GM19468 (cell line): ENCODE measurements around the gene DNAH2.
"Not testable (repeated sequence)": the region's sequence is repeated elsewhere in the genome, so short reads cannot be mapped to it uniquely, and the experiment has no call there.

Source experiments
- ATAC-seq: cut with Tn5 transposase; IDR thresholded peaks from one replicate; pipeline ENCODE4 v1.9.1; 2021; ENCODE audit warnings: mild to moderate bottlenecking, moderate library complexity, moderate number of reproducible peaks; ENCODE audit not compliant: unreplicated experiment; ENCODE audit errors: extremely low read depth

DNAH2 gene

GRCh38 chr17:7767004-7767403, 49.5 kb downstream of the DNAH2 start:
- ATAC-seq: no peak

GRCh38 chr17:7767405-7768021, 50.0 kb downstream of the DNAH2 start:
- ATAC-seq: no peak

GRCh38 chr17:7769854-7770253, 52.3 kb downstream of the DNAH2 start:
- no peak for ATAC-seq

- ATAC-seq: no peak
Observed at GRCh38 chr17:7774055-7774521, 56.5 kb downstream of the DNAH2 start.

GRCh38 chr17:7775051-7775450, 57.5 kb downstream of the DNAH2 start:
- no peak for ATAC-seq

- no peak for ATAC-seq
Observed at GRCh38 chr17:7777017-7777416, 59.5 kb downstream of the DNAH2 start.

- ATAC-seq: no peak
Observed at GRCh38 chr17:7780736-7781135, 63.2 kb downstream of the DNAH2 start.

- ATAC-seq: no peak
Observed at GRCh38 chr17:7781429-7781828, 63.9 kb downstream of the DNAH2 start.

- no peak for ATAC-seq
Observed at GRCh38 chr17:7782240-7782639, 64.7 kb downstream of the DNAH2 start.

GRCh38 chr17:7786866-7787265, 69.3 kb downstream of the DNAH2 start:
- no peak for ATAC-seq

- ATAC-seq: no peak
Observed at GRCh38 chr17:7789131-7789530, 71.6 kb downstream of the DNAH2 start.

- no peak for ATAC-seq
Observed at GRCh38 chr17:7790150-7790549, 72.6 kb downstream of the DNAH2 start.

GRCh38 chr17:7792611-7793010, 75.1 kb downstream of the DNAH2 start:
- ATAC-seq: no peak

- no peak for ATAC-seq
Observed at GRCh38 chr17:7794075-7794663, 76.6 kb downstream of the DNAH2 start.

- ATAC-seq: no peak
Observed at GRCh38 chr17:7797976-7798375, 80.4 kb downstream of the DNAH2 start.

- no peak for ATAC-seq
Observed at GRCh38 chr17:7798839-7799238, 81.3 kb downstream of the DNAH2 start.

GRCh38 chr17:7803981-7804380, 86.4 kb downstream of the DNAH2 start:
- ATAC-seq: no peak

GRCh38 chr17:7806587-7806986, 89.0 kb downstream of the DNAH2 start:
- ATAC-seq: no peak

GRCh38 chr17:7807206-7807605, 89.7 kb downstream of the DNAH2 start:
- ATAC-seq: no peak

- no peak for ATAC-seq
Observed at GRCh38 chr17:7809086-7809790, 91.7 kb downstream of the DNAH2 start.

GRCh38 chr17:7809791-7810343, 92.3 kb downstream of the DNAH2 start:
- ATAC-seq: not testable (repeated sequence)
